ENCODE measurements around the gene RGS9. TPM values are rescaled to one million over a fixed set of nuclear protein-coding genes. Genes with fewer than 3 reads are reported as not detected.

The RGS9 gene
- total RNA-seq, 3 donors from 2014 or later = 8.7 to 14.6 (median 13.3) TPM

DNA sequence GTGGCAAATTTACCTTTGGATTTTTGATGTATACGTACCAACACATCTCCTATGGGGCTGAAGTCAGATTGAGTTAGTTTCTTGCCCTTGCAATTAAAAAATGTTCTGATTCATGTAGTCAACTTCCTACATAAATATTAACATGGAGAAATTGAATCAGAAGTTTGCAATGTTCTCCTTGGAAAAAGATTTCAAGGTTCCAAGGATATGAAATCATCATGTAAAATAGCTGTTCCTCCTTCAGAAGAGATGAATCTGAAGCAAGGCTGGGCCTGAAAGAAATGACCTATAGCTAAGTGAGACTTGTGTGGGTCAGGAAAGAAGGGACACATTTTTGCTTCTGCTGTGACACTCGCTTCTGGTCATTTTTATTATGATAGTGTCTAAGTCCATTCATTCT is 131.7 kb downstream of the RGS9 start:
- no peak for ATAC-seq
- Histone ChIP-seq H3K36me3 (ENCODE audit: low read depth) (no peaks in the 10 kb centered on the region), H3K9me3 (no peaks in the 10 kb centered on the region), H3K4me3 (no peak overlapping the region), H3K4me1 (ENCODE audit: low read depth) (no peaks in the 10 kb centered on the region)
- intact Hi-C loops (cut with DNase I, micrococcal nuclease) = no loop called here
- TF ChIP-seq, protein P1, sequence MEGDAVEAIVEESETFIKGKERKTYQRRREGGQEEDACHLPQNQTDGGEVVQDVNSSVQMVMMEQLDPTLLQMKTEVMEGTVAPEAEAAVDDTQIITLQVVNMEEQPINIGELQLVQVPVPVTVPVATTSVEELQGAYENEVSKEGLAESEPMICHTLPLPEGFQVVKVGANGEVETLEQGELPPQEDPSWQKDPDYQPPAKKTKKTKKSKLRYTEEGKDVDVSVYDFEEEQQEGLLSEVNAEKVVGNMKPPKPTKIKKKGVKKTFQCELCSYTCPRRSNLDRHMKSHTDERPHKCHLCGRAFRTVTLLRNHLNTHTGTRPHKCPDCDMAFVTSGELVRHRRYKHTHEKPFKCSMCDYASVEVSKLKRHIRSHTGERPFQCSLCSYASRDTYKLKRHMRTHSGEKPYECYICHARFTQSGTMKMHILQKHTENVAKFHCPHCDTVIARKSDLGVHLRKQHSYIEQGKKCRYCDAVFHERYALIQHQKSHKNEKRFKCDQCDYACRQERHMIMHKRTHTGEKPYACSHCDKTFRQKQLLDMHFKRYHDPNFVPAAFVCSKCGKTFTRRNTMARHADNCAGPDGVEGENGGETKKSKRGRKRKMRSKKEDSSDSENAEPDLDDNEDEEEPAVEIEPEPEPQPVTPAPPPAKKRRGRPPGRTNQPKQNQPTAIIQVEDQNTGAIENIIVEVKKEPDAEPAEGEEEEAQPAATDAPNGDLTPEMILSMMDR (IDR thresholded peaks at IDR 0.05) = no peak
- no peak for DNase-seq

DNA sequence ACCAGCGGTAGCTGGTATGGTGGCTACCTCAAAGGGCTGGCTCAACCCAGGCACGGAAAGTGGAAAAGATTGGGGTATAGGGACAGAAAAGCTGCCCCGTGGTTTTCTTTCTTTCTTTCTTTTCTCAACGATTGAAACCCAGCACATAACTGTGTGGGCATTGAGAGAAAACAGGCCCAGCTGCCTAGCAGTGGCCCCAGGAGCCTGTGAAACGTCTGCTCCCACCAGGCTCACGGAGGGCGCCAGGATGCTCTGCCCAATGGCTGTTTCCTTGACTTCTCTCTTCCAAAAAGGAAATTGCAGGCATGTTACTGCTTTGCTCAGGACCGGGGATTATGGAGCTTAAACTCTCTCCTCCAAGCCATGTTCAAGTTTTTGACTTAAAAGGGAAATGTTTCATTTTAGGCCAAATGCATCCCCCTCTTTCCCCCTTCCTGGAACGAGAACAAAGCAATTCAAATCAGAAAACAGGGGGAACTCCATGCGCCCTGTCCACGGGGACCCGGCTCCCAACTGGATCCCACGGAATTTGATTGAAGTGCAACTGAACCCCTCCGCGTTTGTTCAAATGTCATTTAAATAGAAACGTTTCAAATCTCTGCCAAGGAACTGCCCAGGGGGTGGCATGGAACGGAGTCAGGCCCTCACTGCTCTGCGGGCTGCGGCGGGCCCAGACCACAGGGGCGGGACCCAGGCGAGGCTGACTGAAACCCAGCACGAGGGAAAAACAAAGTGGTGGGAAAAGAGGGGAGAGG is 133.5 kb downstream of the RGS9 start:
- TF ChIP-seq, protein P1 (IDR thresholded peaks at IDR 0.05) = no peak
- ATAC-seq (no peak), DNase-seq (no peak)
- Histone ChIP-seq H3K9me3 (no peaks in the 10 kb centered on the region), H3K4me3 (no peak overlapping the region), H3K4me1 (ENCODE audit: low read depth) (no peaks in the 10 kb centered on the region), H3K36me3 (ENCODE audit: low read depth) (no peaks in the 10 kb centered on the region)
- intact Hi-C loops (cut with DNase I, micrococcal nuclease) = no loop called here

DNA sequence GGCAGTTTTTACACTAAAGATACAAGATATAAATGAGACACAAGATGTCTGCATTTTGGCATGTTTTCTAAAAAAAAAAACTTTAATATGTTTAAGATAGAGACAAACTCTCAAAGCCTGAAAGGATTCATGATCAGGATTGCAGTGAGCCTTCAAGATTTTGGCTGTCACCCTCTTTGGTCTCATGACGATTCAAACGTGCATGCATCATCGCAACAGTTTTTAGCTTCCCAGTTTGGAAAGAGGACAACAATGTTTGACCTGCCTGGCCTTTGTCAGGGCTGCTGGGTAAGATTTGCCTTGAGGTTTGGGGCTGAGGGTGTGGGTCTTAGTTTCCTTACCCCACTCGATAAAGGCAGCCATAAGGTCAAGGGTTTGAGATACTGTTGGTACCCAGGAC is 134.1 kb downstream of the RGS9 start:
- DNase-seq (no peak), ATAC-seq (no peak)
- TF ChIP-seq, protein P1 (IDR thresholded peaks at IDR 0.05) = no peak
- no peaks in the 10 kb centered on the region for H3K9me3 ChIP-seq
- H3K4me1 ChIP-seq (ENCODE audit: low read depth) = no peaks in the 10 kb centered on the region
- H3K4me3 ChIP-seq = no peak overlapping the region
- H3K36me3 ChIP-seq (ENCODE audit: low read depth) = no peaks in the 10 kb centered on the region
- intact Hi-C loops (cut with DNase I, micrococcal nuclease) = no loop called here

Other genes with a start within 250 kb of the RGS9 start
- 10 to 100 TPM; 10.2 to 16.8 (median 13.1) TPM for gene LRRC37A3, start 217.9 kb upstream of the RGS9 start, total RNA-seq
- gene GNA13, start 80.6 kb upstream of the RGS9 start, total RNA-seq = 10 to 100 TPM; 69.0 to 95.5 (median 92.2) TPM